Adrenal gland (tissue), 12 donors: ENCODE measurements around the gene MAZ. TPM values are rescaled to one million over a fixed set of nuclear protein-coding genes. Genes with fewer than 3 reads are reported as not detected.

Source experiments
- DNase-seq, 7 donors: peaks; one replicate each; pipeline ENCODE4 v3.0.0-alpha.2; 2019 to 2020
- H3K27ac ChIP-seq, 5 donors: fragments of 200-600 bp; sonication (generic) in 4 of 5; 1 replicate in 3 of 5; 2 replicates in 2 of 5; pipeline versions ENCODE4 v1.5.1 to v1.8.0; 2016 to 2020; ENCODE audit warnings: mild to moderate bottlenecking in 1 of 5
- H3K27me3 ChIP-seq: fragments of 200-600 bp; 2 replicates; pipeline ENCODE4 v1.8.0; 2021
- H3K36me3 ChIP-seq, 2 donors: fragments of 200-600 bp; replicated peaks in 1 of 2; 1 replicate in 1 of 2; 2 replicates in 1 of 2; pipeline versions ENCODE4 v1.5.1 to v1.8.0; 2018 to 2022
- H3K4me1 ChIP-seq, 2 donors: fragments of 200-600 bp; replicated peaks in 1 of 2; 1 replicate in 1 of 2; 2 replicates in 1 of 2; pipeline versions ENCODE4 v1.5.1 to v1.8.0; 2018 to 2021
- H3K4me3 ChIP-seq, 4 donors: fragments of 200-600 bp; sonication (generic) in 3 of 4; one replicate each; pipeline ENCODE4 v1.5.1; 2016 to 2018
- H3K9me3 ChIP-seq, 3 donors: fragments of 200-600 bp; sonication (generic) in 1 of 3; replicated peaks in 1 of 3; 1 replicate in 2 of 3; 2 replicates in 1 of 3; pipeline versions ENCODE4 v1.5.1 to v1.8.0; 2016 to 2021
- POLR2A ChIP-seq, 2 donors: fragments of 450-650 bp; IDR thresholded peaks; one replicate each; pipeline ENCODE4 v1.6.1; 2017; ENCODE audit warnings: antibody characterized with exemption in 2 of 2, mild to moderate bottlenecking in 2 of 2, moderate library complexity in 1 of 2
- WGBS, 4 donors: extraction: QIAGEN DNeasy Blood & Tissue Kit in 2 of 4; methylation state at CpG; one replicate each; pipeline versions ENCODE4 v1.1.5 to v1.1.7; 2013 to 2017; 5-methylcytosine and 5-hydroxymethylcytosine counted together
- intact Hi-C, 2 donors: fragments of 100-400 bp; cut with DNase I; formaldehyde crosslinking; loops; one replicate each; pipeline versions ENCODE4 v1.14.1 to v1.15.0; 2022 to 2023
- polyA plus RNA-seq, 3 donors: library from polyadenylated mRNA; stranded (reverse); fragments of 200-250 nt in 2 of 3; fragments of 350-450 nt in 1 of 3; fragmentation: Illumina TruSeq in 1 of 3; extraction: RNeasy Lipid Tissue Mini Kit (QIAGEN cat#74804) in 1 of 3; gene quantifications; one replicate each; pipeline ENCODE4 v1.2.3, GENCODE V29; 2013 to 2014
- total RNA-seq, 9 donors: library from RNA; depleted of rRNA in 4 of 9; stranded (reverse); fragments of >200 nt in 4 of 9; fragments of 120-200 nt in 1 of 9; fragmentation: NEBNext Ultra II Directional in 1 of 9; extraction: Animal tissue kit (Norgen Biotek cat#: 25700) in 1 of 9; gene quantifications; one replicate each; pipeline versions ENCODE4 v1.1.0 to v1.2.4, GENCODE V29; 2013 to 2023
- TF ChIP-seq, protein P1 (sequence below), 6 experiments: fragments of 450-650 bp in 4 of 6; fragments of 200-600 bp in 2 of 6; sonication (generic) in 1 of 6; IDR thresholded peaks; 1 replicate in 5 of 6; 2 replicates in 1 of 6; pipeline versions ENCODE4 v1.5.1 to v1.8.0; 2016 to 2021; ENCODE audit warnings: antibody characterized with exemption in 6 of 6, mild to moderate bottlenecking in 2 of 6, moderate library complexity in 1 of 6
- donor health status: healthy with polysubstance abuse.
- donor health status: Bipolar disorder and iron deficiency.
- donor health status: DM: yes; HTN: yes; CAD: no.
- donor health status: DM: no; HTN: no; CAD: no.
- donor health status: DM: no; HTN: no; CAD: no.
- donor health status: DM: yes; HTN: yes; CAD: no.

Gene MAZ
- total and polyA plus RNA-seq, 12 donors: 78.8 to 304 (median 143) TPM

DNA sequence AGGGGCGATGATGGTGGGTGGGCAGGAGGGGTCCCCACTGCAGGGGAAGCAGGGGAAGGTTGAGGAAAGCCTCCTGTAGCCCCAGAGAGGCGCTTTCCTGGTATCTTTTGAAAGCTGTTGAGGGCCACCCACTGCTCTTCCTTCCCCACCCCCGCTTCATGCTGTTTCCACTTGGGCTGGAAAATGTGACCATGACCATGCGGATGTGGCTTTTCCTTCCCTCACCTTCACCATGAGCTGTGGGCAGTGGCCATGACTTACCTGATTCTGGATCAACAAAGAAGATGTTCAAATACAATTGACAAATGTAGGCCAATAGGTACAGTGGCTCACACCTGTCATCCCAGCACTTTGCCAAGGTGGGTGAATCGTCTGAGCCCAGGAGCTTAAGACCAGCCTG, 27.8 kb downstream of the MAZ start:
- peaks cover 0 to 28% of the 10 kb centered on the region in 2 donors for H3K4me1 ChIP-seq
- peak overlapping the region in 1 of 5 donors; percentile 30 for H3K27ac ChIP-seq
- TF ChIP-seq POLR2A (IDR thresholded peaks at IDR 0.05): no peak
- TF ChIP-seq, protein P1, sequence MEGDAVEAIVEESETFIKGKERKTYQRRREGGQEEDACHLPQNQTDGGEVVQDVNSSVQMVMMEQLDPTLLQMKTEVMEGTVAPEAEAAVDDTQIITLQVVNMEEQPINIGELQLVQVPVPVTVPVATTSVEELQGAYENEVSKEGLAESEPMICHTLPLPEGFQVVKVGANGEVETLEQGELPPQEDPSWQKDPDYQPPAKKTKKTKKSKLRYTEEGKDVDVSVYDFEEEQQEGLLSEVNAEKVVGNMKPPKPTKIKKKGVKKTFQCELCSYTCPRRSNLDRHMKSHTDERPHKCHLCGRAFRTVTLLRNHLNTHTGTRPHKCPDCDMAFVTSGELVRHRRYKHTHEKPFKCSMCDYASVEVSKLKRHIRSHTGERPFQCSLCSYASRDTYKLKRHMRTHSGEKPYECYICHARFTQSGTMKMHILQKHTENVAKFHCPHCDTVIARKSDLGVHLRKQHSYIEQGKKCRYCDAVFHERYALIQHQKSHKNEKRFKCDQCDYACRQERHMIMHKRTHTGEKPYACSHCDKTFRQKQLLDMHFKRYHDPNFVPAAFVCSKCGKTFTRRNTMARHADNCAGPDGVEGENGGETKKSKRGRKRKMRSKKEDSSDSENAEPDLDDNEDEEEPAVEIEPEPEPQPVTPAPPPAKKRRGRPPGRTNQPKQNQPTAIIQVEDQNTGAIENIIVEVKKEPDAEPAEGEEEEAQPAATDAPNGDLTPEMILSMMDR (IDR thresholded peaks at IDR 0.05): no peak
- WGBS, 4 donors: 90 to 94% (median 91%) methylated on average over 3 to 5 of the region's 5 CpGs
- H3K36me3 ChIP-seq: peaks cover 0 to 95% of the 10 kb centered on the region in 2 donors
- no peaks in the 10 kb centered on the region for H3K27me3 ChIP-seq
- H3K4me3 ChIP-seq: no peak overlapping the region
- intact Hi-C loops: no loop called here
- DNase-seq: no peak
- no peaks in the 10 kb centered on the region for H3K9me3 ChIP-seq

DNA sequence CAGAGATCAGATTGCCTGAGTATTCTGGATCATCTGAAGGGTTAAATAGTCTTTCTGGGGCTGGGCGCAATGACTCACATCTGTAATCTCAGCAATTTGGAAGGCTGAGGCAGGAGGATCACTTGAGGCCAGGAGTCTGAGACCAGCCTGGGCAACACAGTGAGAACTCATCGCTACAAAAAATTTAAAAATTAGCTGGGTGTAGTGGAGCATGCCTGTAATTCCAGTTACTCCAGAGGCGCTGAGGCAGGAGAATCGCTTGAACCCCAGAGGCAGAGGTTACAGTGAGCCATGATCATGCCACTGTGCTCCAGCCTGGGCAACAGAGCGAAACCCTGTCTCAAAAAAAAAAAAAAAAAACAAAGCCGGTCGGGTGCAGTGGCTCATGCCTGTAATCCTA, 29.6 kb downstream of the MAZ start:
- Histone ChIP-seq H3K9me3 (no peaks in the 10 kb centered on the region), H3K36me3 (peaks cover 0 to 100% of the 10 kb centered on the region in 2 donors), H3K4me3 (no peak overlapping the region), H3K27ac (no peak overlapping the region), H3K4me1 (peaks cover 12 to 26% of the 10 kb centered on the region in 2 donors), H3K27me3 (no peaks in the 10 kb centered on the region)
- WGBS, 4 donors: 87 to 92% (median 89%) methylated on average over 7 of the region's 7 CpGs
- TF ChIP-seq, protein P1 (IDR thresholded peaks at IDR 0.05): no peak
- no peak for TF ChIP-seq POLR2A (IDR thresholded peaks at IDR 0.05)
- no peak for DNase-seq
- intact Hi-C loops: no loop called here

DNA sequence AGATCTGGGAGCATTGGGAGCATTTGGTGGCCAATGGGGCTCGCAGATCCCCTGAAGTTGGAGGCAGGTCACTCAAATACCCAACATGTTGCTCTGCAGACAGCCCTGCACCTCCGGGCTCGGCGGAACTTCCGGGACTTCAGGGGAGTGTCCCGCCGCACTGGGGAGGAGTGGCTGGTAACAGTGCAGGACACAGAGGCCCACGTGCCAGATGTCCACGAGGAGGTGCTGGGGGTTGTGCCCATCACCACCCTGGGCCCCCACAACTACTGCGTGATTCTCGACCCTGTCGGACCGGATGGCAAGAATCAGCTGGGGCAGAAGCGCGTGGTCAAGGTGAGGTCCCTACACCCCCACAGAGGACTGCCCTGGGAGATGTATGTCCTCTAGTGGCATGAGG, 30.3 kb downstream of the MAZ start:
- no peaks in the 10 kb centered on the region for H3K9me3 ChIP-seq
- intact Hi-C loops: no loop called here
- no peak overlapping the region for H3K4me3 ChIP-seq
- H3K4me1 ChIP-seq: peaks cover 12 to 19% of the 10 kb centered on the region in 2 donors
- H3K36me3 ChIP-seq: peaks cover 0 to 100% of the 10 kb centered on the region in 2 donors
- peak overlapping the region in 1 of 5 donors; percentile 81 for H3K27ac ChIP-seq
- no peaks in the 10 kb centered on the region for H3K27me3 ChIP-seq
- TF ChIP-seq, protein P1 (IDR thresholded peaks at IDR 0.05): no peak
- TF ChIP-seq POLR2A (IDR thresholded peaks at IDR 0.05): no peak
- 69 to 86% (median 82%) methylated on average over 1 to 15 of the region's 15 CpGs for WGBS, 4 donors
- DNase-seq: no peak

DNA sequence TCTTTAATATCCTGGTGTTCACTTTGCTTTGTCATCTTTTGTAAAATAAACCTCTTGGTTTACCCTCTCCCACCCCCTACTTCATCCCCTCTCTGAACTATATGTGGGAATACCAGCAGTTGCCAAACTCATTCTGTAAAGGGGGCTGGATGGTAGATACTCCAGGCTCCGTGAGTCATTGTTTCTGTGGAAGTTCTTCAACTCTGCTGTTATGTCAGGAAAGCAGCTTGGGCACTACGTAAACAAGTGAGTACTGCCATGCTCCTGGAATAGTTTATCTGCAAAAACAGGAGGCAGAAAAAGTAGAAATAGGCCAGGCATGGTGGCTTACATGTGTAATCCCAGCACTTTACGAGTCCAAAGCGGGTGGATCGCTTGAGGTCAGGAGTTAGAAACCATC, 31.5 kb downstream of the MAZ start:
- Histone ChIP-seq H3K4me3 (no peak overlapping the region), H3K36me3 (peaks cover 0 to 100% of the 10 kb centered on the region in 2 donors), H3K27me3 (no peaks in the 10 kb centered on the region), H3K27ac (peak overlapping the region in 3 of 5 donors; percentile 23 to 81 (median 36)), H3K4me1 (peaks cover 12 to 17% of the 10 kb centered on the region in 2 donors), H3K9me3 (no peaks in the 10 kb centered on the region)
- 85 to 91% (median 88%) methylated on average over 5 of the region's 5 CpGs for WGBS, 4 donors
- intact Hi-C loops: no loop called here
- TF ChIP-seq, protein P1 (IDR thresholded peaks at IDR 0.05): no peak
- no peak for TF ChIP-seq POLR2A (IDR thresholded peaks at IDR 0.05)
- no peak for DNase-seq
